H9 (cell line): ENCODE results near the gene CAMK2G. TPM values are rescaled to one million over a fixed set of nuclear protein-coding genes. Genes with fewer than 3 reads are reported as not detected.

Experiments
- DNase-seq: peaks from one replicate; pipeline ENCODE4 v3.0.0-alpha.2; 2017
- H2AFZ ChIP-seq: one replicate; pipeline ENCODE4 v1.6.1; 2013; ENCODE audit warnings: mild to moderate bottlenecking, low read length, control low read depth, moderate library complexity
- H2AK5ac ChIP-seq: 2 replicates; pipeline ENCODE4 v1.6.1; 2013; ENCODE audit warnings: low read length, control low read depth, mixed read lengths; ENCODE audit not compliant: insufficient read length
- H2BK120ac ChIP-seq: one replicate; pipeline ENCODE4 v1.6.1; 2013; ENCODE audit warnings: low read depth, mild to moderate bottlenecking, low read length, control low read depth, inconsistent platforms; ENCODE audit not compliant: poor library complexity, severe bottlenecking
- H2BK12ac ChIP-seq: 2 replicates; pipeline ENCODE4 v1.6.1; 2013; ENCODE audit warnings: low read length, control low read depth, mixed read lengths, low read depth; ENCODE audit not compliant: insufficient read length
- H2BK15ac ChIP-seq: 2 replicates; pipeline ENCODE4 v1.6.1; 2013; ENCODE audit warnings: low read depth, low read length, control low read depth
- H2BK20ac ChIP-seq: one replicate; pipeline ENCODE4 v1.6.1; 2013; ENCODE audit warnings: low read depth, mild to moderate bottlenecking, low read length, control low read depth, inconsistent platforms; ENCODE audit not compliant: poor library complexity, severe bottlenecking
- H2BK5ac ChIP-seq: 2 replicates; pipeline ENCODE4 v1.6.1; 2013; ENCODE audit warnings: low read length, control low read depth, mixed read lengths; ENCODE audit not compliant: insufficient read length
- H3K14ac ChIP-seq: 2 replicates; pipeline ENCODE4 v1.6.1; 2013; ENCODE audit warnings: low read length, control low read depth; ENCODE audit not compliant: insufficient read depth
- H3K18ac ChIP-seq: 2 replicates; pipeline ENCODE4 v1.6.1; 2013; ENCODE audit warnings: low read depth, mild to moderate bottlenecking, mixed read lengths, low read length, control low read depth; ENCODE audit not compliant: insufficient read length
- H3K23ac ChIP-seq: 2 replicates; pipeline ENCODE4 v1.6.1; 2013; ENCODE audit warnings: low read length, control low read depth, mixed read lengths, low read depth; ENCODE audit not compliant: insufficient read length
- H3K23me2 ChIP-seq: 2 replicates; pipeline ENCODE4 v1.6.1; 2013; ENCODE audit warnings: low read depth, mild to moderate bottlenecking, mixed read lengths, low read length, control low read depth; ENCODE audit not compliant: insufficient read length, poor library complexity, severe bottlenecking
- H3K27ac ChIP-seq: 2 replicates; pipeline ENCODE4 v1.5.1; 2013; ENCODE audit warnings: low read length, control low read depth, mixed read lengths, low read depth; ENCODE audit not compliant: insufficient read length
- H3K27me3 ChIP-seq: 2 replicates; pipeline ENCODE4 v1.6.1; 2013; ENCODE audit warnings: low read length, control low read depth, inconsistent platforms; ENCODE audit not compliant: insufficient read depth
- H3K4ac ChIP-seq: 2 replicates; pipeline ENCODE4 v1.6.1; 2013; ENCODE audit warnings: low read depth, mild to moderate bottlenecking, control low read depth, inconsistent platforms, low read length, moderate library complexity
- H3K4me1 ChIP-seq: 2 replicates; pipeline ENCODE4 v1.6.1; 2013; ENCODE audit warnings: low read length, control low read depth, inconsistent platforms; ENCODE audit not compliant: insufficient read depth
- H3K4me2 ChIP-seq: 2 replicates; pipeline ENCODE4 v1.6.1; 2013; ENCODE audit warnings: low read length, control low read depth, mixed read lengths; ENCODE audit not compliant: insufficient read length, insufficient read depth
- H3K56ac ChIP-seq: 2 replicates; pipeline ENCODE4 v1.6.1; 2013; ENCODE audit warnings: low read depth, mild to moderate bottlenecking, mixed read lengths, low read length, control low read depth; ENCODE audit not compliant: insufficient read length
- H3K79me1 ChIP-seq: 2 replicates; pipeline ENCODE4 v1.6.1; 2013; ENCODE audit warnings: low read depth, mild to moderate bottlenecking, moderate library complexity, low read length, control low read depth, inconsistent platforms; ENCODE audit not compliant: insufficient read depth, poor library complexity, severe bottlenecking
- H3K79me2 ChIP-seq: 2 replicates; pipeline ENCODE4 v1.6.1; 2013; ENCODE audit warnings: low read length, control low read depth, inconsistent platforms; ENCODE audit not compliant: insufficient read depth
- H3K9ac ChIP-seq: 2 replicates; pipeline ENCODE4 v1.6.1; 2013; ENCODE audit warnings: low read length, control low read depth, mixed read lengths; ENCODE audit not compliant: insufficient read length; ENCODE audit errors: extremely low read depth
- H3K9me3 ChIP-seq: one replicate; pipeline ENCODE4 v1.6.1; 2013; ENCODE audit warnings: low read depth, low read length, inconsistent platforms; ENCODE audit not compliant: control insufficient read depth
- H3T11ph ChIP-seq: one replicate; pipeline ENCODE4 v1.6.1; 2013; ENCODE audit warnings: mild to moderate bottlenecking, low read length, control low read depth, inconsistent platforms
- H4K20me1 ChIP-seq: one replicate; pipeline ENCODE4 v1.6.1; 2013; ENCODE audit not compliant: control insufficient read depth, insufficient read length, insufficient read depth
- H4K5ac ChIP-seq: 2 replicates; pipeline ENCODE4 v1.6.1; 2013; ENCODE audit warnings: low read depth, mild to moderate bottlenecking, mixed read lengths, low read length, control low read depth; ENCODE audit not compliant: insufficient read length
- H4K8ac ChIP-seq: replicated peaks from 2 replicates; pipeline ENCODE4 v1.6.1; 2013; ENCODE audit warnings: low read length, control low read depth, mixed read lengths, low read depth; ENCODE audit not compliant: insufficient read length
- H4K91ac ChIP-seq: 2 replicates; pipeline ENCODE4 v1.6.1; 2013; ENCODE audit warnings: low read depth, mild to moderate bottlenecking, moderate library complexity, mixed read lengths, low read length, control low read depth; ENCODE audit not compliant: insufficient read length
- H3K27ac Mint-ChIP-seq, 3 experiments: 2 replicates in 2 of 3; 3 replicates in 1 of 3; pipeline ENCODE4 v1.8.0; 2020 to 2021; ENCODE audit warnings: mixed read lengths in 3 of 3, mild to moderate bottlenecking in 1 of 3, moderate library complexity in 1 of 3
- H3K27me3 Mint-ChIP-seq: 2 replicates; pipeline ENCODE4 v1.8.0; 2021; ENCODE audit warnings: low read depth, mild to moderate bottlenecking, moderate library complexity, mixed read lengths
- H3K36me3 Mint-ChIP-seq, 3 experiments: 2 replicates in 2 of 3; 3 replicates in 1 of 3; pipeline ENCODE4 v1.8.0; 2020 to 2021; ENCODE audit warnings: low read depth in 3 of 3, mixed read lengths in 3 of 3; ENCODE audit not compliant: insufficient read depth in 1 of 3
- H3K4me1 Mint-ChIP-seq, 2 experiments: 2 replicates each; pipeline ENCODE4 v1.8.0; 2020; ENCODE audit warnings: mixed read lengths in 2 of 2
- H3K4me3 Mint-ChIP-seq, 2 experiments: 2 replicates in 1 of 2; 3 replicates in 1 of 2; pipeline ENCODE4 v1.8.0; 2020 to 2021; ENCODE audit warnings: mild to moderate bottlenecking in 2 of 2, mixed read lengths in 2 of 2, moderate library complexity in 1 of 2
- H3K9me3 Mint-ChIP-seq, 2 experiments: 2 replicates in 1 of 2; 3 replicates in 1 of 2; pipeline ENCODE4 v1.8.0; 2020; ENCODE audit warnings: mild to moderate bottlenecking in 2 of 2, mixed read lengths in 2 of 2, moderate library complexity in 1 of 2
- WGBS: extraction: QIAGEN DNeasy Blood & Tissue Kit; methylation state at CpG from one replicate; pipeline ENCODE4 v1.1.7; 2013; ENCODE audit warnings: missing lambda C conversion rate, low lambda C conversion rate, mixed read lengths; ENCODE audit not compliant: insufficient read length; ENCODE audit errors: extremely low coverage; 5-methylcytosine and 5-hydroxymethylcytosine counted together
- total RNA-seq: library from RNA; stranded (reverse); gene quantifications from 2 replicates; pipeline ENCODE4 v1.2.1, GENCODE V29; 2021
- TF ChIP-seq, protein P1 (sequence below): fragments of 200-600 bp; sonication (generic); conservative IDR thresholded peaks from 3 replicates; pipeline ENCODE4 v1.8.0; 2021; ENCODE audit warnings: antibody characterized with exemption, mild to moderate bottlenecking

CAMK2G gene
- total RNA-seq, 1 experiment from 2014 or later, result 31.8 TPM

DNA sequence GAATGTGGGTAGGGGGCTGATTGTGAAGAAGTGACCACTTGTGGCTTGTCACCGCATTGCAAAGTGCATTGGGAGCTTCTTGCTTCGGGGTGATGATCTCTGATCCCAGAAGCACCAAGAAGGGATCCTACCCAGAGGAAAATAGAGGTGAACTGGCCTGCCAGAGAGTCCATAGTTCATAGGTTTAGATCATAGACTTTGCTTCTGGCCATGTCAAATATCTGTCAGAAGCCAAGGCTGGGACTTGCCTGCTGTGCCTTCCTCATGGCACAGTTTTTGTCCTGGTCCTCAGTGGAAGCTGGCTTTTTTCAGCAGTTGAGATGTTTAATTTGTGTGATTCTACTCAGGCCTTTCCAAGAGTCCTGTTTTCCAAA lies 87.9 kb downstream of the CAMK2G start:
- peaks cover 23 to 25% of the 10 kb centered on the region in 2 experiments for H3K4me1 Mint-ChIP-seq

More for the DNA sequence above, 87.9 kb downstream of the CAMK2G start:
- H2BK15ac ChIP-seq, result no peak overlapping the region
- peak overlapping the region; percentile 20 for H3K9ac ChIP-seq
- TF ChIP-seq, protein P1, sequence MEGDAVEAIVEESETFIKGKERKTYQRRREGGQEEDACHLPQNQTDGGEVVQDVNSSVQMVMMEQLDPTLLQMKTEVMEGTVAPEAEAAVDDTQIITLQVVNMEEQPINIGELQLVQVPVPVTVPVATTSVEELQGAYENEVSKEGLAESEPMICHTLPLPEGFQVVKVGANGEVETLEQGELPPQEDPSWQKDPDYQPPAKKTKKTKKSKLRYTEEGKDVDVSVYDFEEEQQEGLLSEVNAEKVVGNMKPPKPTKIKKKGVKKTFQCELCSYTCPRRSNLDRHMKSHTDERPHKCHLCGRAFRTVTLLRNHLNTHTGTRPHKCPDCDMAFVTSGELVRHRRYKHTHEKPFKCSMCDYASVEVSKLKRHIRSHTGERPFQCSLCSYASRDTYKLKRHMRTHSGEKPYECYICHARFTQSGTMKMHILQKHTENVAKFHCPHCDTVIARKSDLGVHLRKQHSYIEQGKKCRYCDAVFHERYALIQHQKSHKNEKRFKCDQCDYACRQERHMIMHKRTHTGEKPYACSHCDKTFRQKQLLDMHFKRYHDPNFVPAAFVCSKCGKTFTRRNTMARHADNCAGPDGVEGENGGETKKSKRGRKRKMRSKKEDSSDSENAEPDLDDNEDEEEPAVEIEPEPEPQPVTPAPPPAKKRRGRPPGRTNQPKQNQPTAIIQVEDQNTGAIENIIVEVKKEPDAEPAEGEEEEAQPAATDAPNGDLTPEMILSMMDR, result no peak
- H3K27me3 Mint-ChIP-seq, result no peaks in the 10 kb centered on the region
- peak overlapping the region; percentile 99 for H3K4me3 Mint-ChIP-seq
- no peak overlapping the region for H3K27ac ChIP-seq
- WGBS, result no CpG with 5 or more reads among the region's 2 CpGs
- no peaks in the 10 kb centered on the region for H3K27me3 ChIP-seq
- H3K14ac ChIP-seq, result no peak overlapping the region
- DNase-seq, result no peak
- H4K5ac ChIP-seq, result no peak overlapping the region
- no peak overlapping the region for H3K18ac ChIP-seq
- H2BK20ac ChIP-seq, result no peak overlapping the region
- H3K4me1 ChIP-seq, result peaks cover 2% of the 10 kb centered on the region; the same call in 1 of the 2 replicates
- peaks cover 11% of the 10 kb centered on the region for H3K79me1 ChIP-seq
- H2BK120ac ChIP-seq, result no peak overlapping the region
- H3K23ac ChIP-seq, result no peak overlapping the region
- no peak overlapping the region for H2BK5ac ChIP-seq
- H3K23me2 ChIP-seq, result peaks cover 8% of the 10 kb centered on the region
- no peak overlapping the region for H4K91ac ChIP-seq
- no peak overlapping the region for H3K56ac ChIP-seq
- H3K9me3 Mint-ChIP-seq, result no peaks in the 10 kb centered on the region
- no peak overlapping the region for H2AFZ ChIP-seq
- H4K20me1 ChIP-seq, result no peaks in the 10 kb centered on the region
- H3K79me2 ChIP-seq, result peaks cover 7% of the 10 kb centered on the region; the same call in 1 of the 2 replicates
- no peaks in the 10 kb centered on the region for H3K9me3 ChIP-seq
- peak overlapping the region in 2 of 3 experiments; percentile 7 to 72; a peak in 2 of 7 replicates for H3K27ac Mint-ChIP-seq
- H4K8ac ChIP-seq, result no peak overlapping the region
- peak overlapping the region; percentile 82 for H3K4me2 ChIP-seq
- peaks cover 17 to 22% (median 21%) of the 10 kb centered on the region in 3 experiments; a peak in 6 of 7 replicates for H3K36me3 Mint-ChIP-seq
- no peak overlapping the region for H3K4ac ChIP-seq
- H2BK12ac ChIP-seq, result no peak overlapping the region
- H2AK5ac ChIP-seq, result no peak overlapping the region
- H3T11ph ChIP-seq, result no peak overlapping the region
